SW 1271 (cell line): Measurements from ENCODE around the gene TMEM164.
"Not testable (repeated sequence)": the region's sequence is repeated elsewhere in the genome, so short reads cannot be mapped to it uniquely, and the experiment has no call there.

Experiments
- DNase-seq, 2 experiments: peaks; one replicate each; lab custom pipeline; 2025; lab: John Stamatoyannopoulos, UW

Gene TMEM164

DNA sequence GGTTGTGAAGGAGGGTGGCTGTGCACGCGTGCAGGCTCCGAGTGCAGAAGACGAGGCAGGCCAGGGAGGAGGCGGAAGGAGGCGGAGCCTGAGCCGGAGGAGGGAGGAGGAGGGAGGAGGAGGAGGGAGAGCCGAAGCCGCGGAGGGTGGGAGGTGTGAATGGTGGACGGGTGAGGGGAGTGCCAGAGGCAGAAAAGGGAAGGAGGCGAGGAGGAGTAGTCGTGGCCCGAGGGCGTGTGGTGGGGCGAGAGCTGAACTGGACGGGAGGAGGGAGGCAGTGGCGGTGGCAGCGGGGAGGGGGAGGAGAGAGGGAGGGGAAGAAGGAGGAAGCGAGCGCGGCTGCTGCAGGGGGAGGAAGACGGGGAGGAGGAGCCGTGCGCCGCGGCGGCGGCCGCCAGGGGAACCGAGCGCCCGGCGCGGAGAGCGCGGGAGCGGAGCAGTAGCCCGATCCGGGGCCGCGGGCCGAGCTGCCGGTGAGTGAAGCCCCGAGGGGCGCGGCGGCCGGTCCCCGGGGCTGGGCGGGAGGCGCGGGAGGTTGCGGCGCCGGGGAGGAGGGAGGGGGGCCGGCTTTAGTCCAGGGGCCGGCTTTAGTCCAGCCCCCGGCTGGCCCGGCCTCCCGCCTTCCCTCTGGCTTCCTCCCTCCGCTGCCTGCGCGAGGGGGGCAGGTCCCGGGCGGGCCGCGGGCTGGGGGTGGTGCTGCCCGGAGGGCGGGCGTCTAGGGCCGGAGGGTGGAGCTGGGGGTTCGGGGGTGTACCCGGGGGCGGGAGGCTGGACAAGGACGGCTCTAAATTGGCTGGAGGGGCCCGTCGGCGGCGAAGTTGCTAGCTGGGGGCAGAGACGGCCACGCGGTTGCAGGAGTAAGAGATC lies at the start of gene TMEM164:
TMEM164 (plus strand) TSS at position 815 of the 867 bp plus-strand sequence. CDS start 661 bp downstream, outside the sequence.
- peak; percentile 6 to 42 for DNase-seq

DNA sequence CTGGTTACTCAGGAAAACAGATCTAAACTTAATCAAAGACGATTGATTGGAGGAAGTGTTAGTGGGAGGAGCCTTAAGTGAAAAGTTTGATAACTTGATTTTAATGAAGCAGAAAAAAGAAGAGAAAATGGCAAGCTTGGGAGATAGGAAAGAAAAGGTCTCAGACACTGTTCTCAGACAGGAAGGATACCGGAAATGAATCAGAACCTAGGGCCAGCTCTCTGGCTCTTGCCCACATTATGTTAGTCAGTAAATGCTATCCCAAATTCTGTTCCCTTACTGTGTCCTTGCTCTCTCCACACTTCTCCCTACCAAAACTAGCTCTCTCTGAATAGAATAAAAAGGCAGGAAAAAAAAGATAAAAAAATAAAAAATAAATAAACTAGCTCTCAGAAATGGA lies 48.6 kb upstream of the TMEM164 start:
- no peak for DNase-seq

DNA sequence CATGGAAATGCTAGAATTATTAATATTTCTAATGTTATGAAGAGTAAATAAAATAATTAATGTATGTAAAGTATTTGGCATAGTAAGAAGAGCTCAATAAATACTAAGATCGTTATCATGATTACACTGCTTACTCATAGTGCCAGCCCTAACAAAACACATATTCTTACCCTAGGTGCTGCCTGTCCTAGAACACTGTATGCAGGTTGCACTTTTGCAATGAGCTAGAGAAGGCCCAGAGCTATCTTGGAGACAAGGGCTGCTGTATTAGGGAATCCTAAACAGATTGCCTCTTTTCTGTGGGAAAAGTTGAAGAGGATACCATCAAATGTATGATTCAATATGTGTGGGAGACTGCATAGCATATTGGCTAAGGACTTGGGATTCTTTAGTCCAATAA lies 48.0 kb upstream of the TMEM164 start:
- DNase-seq: no peak

DNA sequence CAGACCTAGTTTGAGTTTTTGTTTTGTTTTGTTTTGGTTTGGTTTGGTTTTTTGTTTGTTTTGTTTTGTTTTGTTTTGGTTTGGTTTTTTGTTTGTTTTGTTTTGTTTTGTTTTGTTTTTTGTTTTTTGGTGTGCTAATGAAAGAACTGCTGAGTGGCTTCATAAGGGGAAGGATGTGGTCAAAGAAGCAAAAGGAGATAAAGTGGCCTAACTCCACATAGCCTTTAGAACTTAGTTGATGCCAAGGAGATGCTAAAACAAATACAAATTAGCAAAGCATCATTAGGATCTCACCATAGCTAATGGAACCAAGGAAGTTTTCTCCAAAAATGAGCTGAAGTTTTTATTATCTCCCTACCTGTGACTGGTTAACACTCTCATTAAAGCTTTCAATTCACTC lies 44.6 kb upstream of the TMEM164 start:
- no peak for DNase-seq

DNA sequence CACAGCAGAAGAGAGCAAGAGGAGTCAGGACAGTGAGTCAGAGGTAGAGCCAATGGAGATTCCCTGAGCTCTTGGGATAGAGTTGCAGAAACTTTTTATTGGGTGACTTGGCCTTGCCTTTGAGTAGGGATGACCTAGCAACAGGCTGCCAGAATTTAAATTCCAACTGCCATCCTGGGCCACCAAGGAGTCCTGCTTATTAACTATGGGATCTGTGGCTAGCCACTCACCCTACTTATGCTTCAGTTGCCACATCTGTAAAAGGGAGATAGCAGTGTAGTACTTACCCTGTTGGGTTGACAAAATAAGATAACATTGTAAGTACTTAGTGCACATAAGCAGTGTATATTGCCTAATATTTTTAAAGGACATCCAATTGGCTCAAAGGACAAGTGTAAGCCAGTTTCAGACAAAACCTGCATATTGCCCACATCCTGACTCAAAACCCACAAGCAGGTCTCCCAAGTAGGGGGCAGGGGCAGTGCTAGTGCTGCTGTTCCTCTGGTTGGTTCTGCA lies 43.5 kb upstream of the TMEM164 start:
- DNase-seq: no peak

DNA sequence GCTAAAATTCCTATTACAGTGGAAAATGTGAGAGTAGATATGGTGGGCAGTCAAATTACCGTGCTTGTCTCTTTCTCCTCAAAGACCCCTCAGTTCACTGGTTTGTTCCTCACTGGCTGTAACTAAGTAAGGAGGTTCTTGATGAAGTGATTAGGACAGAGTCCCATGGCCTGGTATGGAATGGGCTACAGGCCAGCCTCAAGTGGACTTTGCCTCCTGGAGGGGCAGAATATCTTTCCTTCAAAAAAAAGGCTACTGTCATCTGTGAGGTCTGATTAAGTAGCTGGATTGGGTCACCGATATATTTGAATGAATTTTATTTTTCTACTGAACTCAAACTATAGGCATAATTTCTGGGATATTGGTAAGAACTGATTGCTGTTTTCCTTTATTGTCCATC lies 38.5 kb upstream of the TMEM164 start:
- DNase-seq: no peak

DNA sequence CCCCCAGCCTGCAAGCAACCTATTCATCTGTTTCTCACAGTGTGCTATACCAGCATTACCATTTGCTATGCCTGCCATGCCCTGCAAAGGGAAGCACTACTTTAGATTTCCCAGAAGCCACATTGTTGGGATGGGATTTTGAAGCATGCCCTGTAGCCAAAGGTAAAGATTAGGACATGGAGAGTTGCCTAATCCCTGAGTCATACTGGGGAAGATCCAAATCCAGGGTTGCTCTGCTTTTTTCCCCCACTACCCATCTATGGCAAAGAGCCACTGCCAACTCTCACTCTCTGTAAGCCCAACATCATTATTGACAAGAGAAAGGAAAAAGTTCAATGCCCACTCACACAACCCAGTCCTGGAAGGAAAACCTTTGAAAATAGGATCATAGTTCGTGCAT lies 36.7 kb upstream of the TMEM164 start:
- no peak for DNase-seq

DNA sequence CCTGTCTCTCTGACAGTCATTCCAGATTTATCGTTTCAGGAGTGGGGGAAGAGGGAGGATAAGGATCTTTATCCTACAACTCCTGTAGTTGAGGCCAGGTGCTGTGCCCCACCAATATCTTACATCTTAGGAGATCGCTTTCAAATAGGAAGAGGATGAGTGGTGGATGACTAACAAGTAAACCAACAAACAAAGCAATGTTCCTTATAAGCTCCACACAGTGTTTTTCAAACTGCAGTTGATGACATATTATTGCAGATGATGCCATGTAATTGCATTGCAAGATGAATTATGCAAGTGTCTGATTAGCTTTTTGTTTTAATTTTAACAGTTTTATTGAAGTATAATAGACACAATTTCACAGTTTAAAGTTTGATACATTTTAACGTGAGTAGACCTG lies 35.8 kb upstream of the TMEM164 start:
- no peak for DNase-seq

- DNase-seq: not testable (repeated sequence)
Observed at GRCh38 chrX:109970841-109971240, 32.1 kb upstream of the TMEM164 start.

DNA sequence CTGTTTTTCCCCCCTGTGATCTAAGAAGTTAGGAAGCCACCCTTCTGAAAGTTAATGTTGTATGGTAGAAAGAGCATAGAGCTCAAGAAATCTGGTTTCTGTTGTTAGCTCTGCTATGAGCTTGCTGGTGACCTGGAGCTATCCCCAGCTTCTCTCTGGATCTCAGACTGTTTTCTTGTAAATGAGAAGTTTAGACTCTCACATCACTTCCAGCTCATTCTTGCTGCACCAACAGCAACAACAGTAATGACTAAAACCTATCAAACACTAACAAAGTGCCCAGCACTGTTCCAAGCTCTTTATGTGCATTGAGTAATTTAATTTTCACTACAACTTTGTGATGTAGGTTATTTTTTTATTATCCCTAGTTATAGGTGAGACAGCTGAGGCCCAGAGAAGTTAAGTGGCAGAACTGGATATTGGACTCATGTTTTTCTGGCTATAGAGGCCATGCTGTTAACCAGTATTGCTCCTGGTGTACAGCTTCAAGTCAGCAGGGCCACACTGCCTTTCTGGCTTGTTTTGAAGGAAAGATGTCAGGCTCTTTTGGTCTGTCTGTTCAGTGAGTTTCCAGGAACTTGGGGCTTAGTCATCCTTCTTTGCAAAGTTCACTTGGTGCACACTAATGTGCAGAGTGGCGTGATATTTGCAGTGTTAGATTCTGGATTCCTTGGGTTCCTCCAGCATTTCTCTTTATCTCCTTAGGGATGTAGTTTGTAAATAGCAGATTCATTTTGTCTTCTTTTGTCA lies 27.8 kb upstream of the TMEM164 start:
- no peak for DNase-seq

GRCh38 chrX:109985210-109985609 lies 17.7 kb upstream of the TMEM164 start:
- not testable (repeated sequence) for DNase-seq

- DNase-seq: no peak
Observed at GRCh38 chrX:109987884-109988283, 15.0 kb upstream of the TMEM164 start.

DNA sequence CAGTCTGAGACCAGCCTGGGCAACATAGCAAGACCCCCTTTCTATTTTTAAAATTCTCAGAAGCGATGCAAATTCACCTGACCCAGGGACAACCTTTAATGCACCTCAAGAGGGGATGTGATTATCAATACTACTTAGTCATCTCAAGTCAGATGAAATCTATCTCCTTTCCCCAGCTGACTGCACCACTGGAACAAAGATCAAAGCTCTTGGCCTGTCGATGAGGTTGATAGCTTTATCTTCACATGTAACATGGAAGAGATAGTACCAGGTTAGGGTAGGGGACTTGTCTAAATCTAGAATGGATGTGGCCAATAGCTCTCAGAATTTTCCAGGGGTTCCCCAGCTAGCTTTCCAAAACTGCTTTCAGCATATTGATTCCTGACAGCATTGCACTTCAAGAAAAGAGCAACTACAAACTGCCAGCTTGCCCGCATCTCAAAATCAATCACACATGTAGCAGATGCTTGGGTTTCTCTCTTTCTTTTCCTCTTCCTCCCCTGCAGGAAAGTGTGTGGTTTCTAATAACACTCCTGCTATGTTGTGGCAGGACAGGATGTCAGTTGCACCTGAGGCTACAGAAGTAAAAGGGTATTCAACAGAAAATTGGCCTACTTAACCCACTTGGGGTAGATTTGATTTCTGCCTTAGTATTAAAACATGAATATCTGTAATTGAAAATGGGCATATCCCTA lies 12.2 kb upstream of the TMEM164 start:
- no peak for DNase-seq

DNA sequence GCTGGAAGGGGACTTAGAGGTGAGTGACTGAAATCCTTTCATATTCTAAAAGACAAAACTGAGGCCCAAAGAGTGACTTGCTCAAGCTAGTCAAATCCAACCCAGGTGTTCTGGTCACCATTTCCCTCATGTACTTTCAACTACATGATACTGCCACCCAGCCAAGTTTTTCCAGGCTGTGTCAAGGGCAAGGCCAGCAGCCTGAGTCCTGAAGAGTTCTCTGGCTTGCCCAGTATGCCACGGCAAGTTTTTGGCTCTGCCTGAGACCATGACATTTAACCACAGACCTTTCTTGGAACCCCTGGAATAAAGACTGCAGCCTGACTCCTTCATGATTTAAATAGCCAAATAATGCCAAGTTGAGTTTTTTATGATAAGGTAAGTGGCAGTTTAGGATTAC lies 10.7 kb upstream of the TMEM164 start:
- no peak for DNase-seq

DNA sequence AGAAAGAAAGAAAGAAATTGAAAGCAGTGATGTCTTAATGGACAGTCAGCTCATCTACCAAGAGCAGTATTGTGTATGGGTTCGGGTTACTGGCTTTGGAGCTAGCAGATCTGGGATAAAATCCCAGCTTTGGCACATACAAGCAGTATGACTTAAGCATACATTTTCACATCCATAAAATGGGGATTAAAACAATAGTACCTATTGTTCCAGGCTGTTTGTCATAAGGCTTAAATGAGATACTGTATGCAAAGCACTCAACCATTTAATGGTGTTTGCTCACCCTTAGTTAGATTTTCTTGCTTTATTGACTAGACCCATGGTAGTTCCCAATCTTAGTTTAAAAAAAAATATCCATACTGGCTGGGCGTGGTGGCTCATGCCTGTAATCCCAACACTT lies 7.8 kb upstream of the TMEM164 start:
- DNase-seq: no peak

DNA sequence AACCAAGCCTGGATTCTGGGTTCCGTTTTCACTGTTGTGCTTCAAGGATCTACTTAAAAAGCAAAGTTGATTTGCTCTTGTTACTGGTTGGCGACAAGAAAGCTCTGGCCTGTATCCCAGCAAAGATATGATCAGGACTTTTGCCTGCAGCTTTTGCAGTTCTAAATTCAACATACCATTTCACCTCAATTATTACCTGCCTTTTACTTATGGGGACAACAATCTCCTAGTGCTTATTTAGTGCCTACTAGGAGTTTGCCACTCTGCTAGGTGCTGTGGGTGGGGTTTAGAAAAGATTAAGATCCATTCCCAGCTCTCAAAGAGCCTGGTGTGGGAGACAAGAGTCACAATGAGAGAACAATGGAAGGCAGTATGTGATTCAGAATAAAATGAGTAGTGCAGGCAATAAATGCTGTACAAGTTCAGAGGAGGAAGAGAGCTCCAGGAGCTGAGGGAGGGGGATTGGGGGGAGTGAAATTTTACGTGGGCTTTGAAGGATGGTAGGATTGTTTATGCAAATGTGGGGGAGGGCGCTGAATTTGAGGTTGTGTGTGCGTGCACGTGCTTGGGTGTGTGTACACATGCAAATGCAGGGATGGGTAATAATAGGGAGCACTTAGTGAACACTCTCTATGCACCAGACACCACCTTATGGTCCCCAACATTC lies 5.0 kb upstream of the TMEM164 start:
- no peak for DNase-seq

DNA sequence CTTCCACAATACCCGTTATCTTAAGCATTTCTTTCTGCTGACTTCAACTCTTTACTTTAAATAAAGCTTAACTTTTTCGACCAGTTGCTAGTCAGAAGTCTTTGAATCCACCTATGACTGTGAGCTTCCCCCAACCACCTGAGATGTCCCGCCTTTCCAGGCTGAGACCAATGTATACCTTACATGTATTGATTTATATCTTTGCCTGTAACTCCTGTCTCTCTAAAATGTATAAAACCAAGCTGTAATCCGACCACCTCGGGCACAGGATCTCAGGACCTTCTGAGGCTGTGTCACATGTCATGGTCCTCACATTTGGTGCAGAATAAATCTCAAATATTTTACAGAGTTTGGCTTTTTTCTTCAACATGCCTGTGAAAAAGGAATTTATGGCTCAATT lies 2.9 kb upstream of the TMEM164 start:
- no peak for DNase-seq

- no peak for DNase-seq
Observed at GRCh38 chrX:110000847-110001713, 1.8 kb upstream of the TMEM164 start.

GRCh38 chrX:110001740-110002299 lies 1.1 kb upstream of the TMEM164 start:
- no peak for DNase-seq
